Small intestine (tissue), 7 donors: ENCODE data around the gene SLC3A2. TPM values are rescaled to one million over a fixed set of nuclear protein-coding genes. Genes with fewer than 3 reads are reported as not detected.
"Not testable (repeated sequence)": the region's sequence is repeated elsewhere in the genome, so short reads cannot be mapped to it uniquely, and the experiment has no call there.

ENCODE experiments used
- DNase-seq, 2 donors: peaks; one replicate each; pipeline versions ENCODE4 v3.0.0 to v3.0.0-alpha.2; 2013
- FAIRE-seq: peaks from 2 replicates; lab custom pipeline; 2012; peaks lifted over from hg19 to GRCh38; lab: Jason Lieb, UNC
- H3K27ac ChIP-seq, 3 donors: one replicate each; pipeline ENCODE4 v1.5.1; 2013; ENCODE audit warnings: low read length in 2 of 3, mild to moderate bottlenecking in 2 of 3, control low read depth in 1 of 3, inconsistent platforms in 1 of 3, low read depth in 1 of 3, moderate library complexity in 1 of 3
- H3K27me3 ChIP-seq, 3 donors: one replicate each; pipeline ENCODE4 v1.6.1; 2013; ENCODE audit warnings: low read length in 3 of 3, inconsistent platforms in 1 of 3; ENCODE audit not compliant: control insufficient read depth in 3 of 3, insufficient read depth in 3 of 3
- H3K36me3 ChIP-seq, 3 donors: one replicate each; pipeline ENCODE4 v1.6.1; 2013; ENCODE audit warnings: low read length in 3 of 3, inconsistent platforms in 1 of 3, low read depth in 1 of 3, mild to moderate bottlenecking in 1 of 3, moderate library complexity in 1 of 3; ENCODE audit not compliant: control insufficient read depth in 3 of 3, insufficient read depth in 2 of 3
- H3K4me1 ChIP-seq, 3 donors: one replicate each; pipeline ENCODE4 v1.6.1; 2013; ENCODE audit warnings: low read length in 2 of 3, inconsistent platforms in 1 of 3, low read depth in 1 of 3, mild to moderate bottlenecking in 1 of 3, moderate library complexity in 1 of 3; ENCODE audit not compliant: control insufficient read depth in 3 of 3, insufficient read depth in 2 of 3
- H3K4me3 ChIP-seq, 3 donors: one replicate each; pipeline ENCODE4 v1.5.1; 2013; ENCODE audit warnings: low read length in 3 of 3, control low read depth in 1 of 3, inconsistent platforms in 1 of 3, low read depth in 1 of 3, mild to moderate bottlenecking in 1 of 3, moderate library complexity in 1 of 3
- H3K9me3 ChIP-seq, 2 donors: one replicate each; pipeline ENCODE4 v1.6.1; 2013; ENCODE audit warnings: low read depth in 1 of 2, low read length in 1 of 2; ENCODE audit not compliant: control insufficient read depth in 2 of 2, insufficient read depth in 1 of 2
- WGBS, 3 donors: extraction: QIAGEN DNeasy Blood & Tissue Kit; methylation state at CpG; one replicate each; pipeline ENCODE4 v1.1.7; 2013; 5-methylcytosine and 5-hydroxymethylcytosine counted together
- polyA plus RNA-seq, 4 donors: library from polyadenylated mRNA; stranded (reverse) in 3 of 4; unstranded in 1 of 4; fragments of 200-250 nt in 3 of 4; fragments of 120-200 nt in 1 of 4; gene quantifications; one replicate each; pipeline versions ENCODE4 v1.2.1 to v1.2.3, GENCODE V29; 2013
- donor health status: healthy with polysubstance abuse.
- donor health status: control.
- donor health status: control.
- donor health status: Bipolar disorder and iron deficiency.
- donor health status: healthy.

SLC3A2 gene
- polyA plus RNA-seq, 4 donors, result 124 to 200 (median 175) TPM

- no peaks in the 10 kb centered on the region for H3K9me3 ChIP-seq
- peaks cover 0 to 12% (median 4%) of the 10 kb centered on the region in 3 donors for H3K4me1 ChIP-seq
- H3K27ac ChIP-seq, result peak within 1 kb of the TSS; percentile 96 to 99 (median 96)
- peaks cover 0 to 28% (median 8%) of the 10 kb centered on the region in 3 donors for H3K36me3 ChIP-seq
- peak; percentile 95 to 98 for DNase-seq
- WGBS, 3 donors, result 0% methylated on average over 62 of the region's 62 CpGs
- no peaks in the 10 kb centered on the region for H3K27me3 ChIP-seq
- FAIRE-seq, result no peak
- peak within 1 kb of the TSS; percentile 77 to 91 (median 81) for H3K4me3 ChIP-seq
Measured at GRCh38 chr11:62839050-62839945, 41.4 kb upstream of the SLC3A2 start, which contains the start of gene WDR74. TSS of gene WDR74 (minus strand) at chr11:62839590. CDS start at chr11:62839570, 20 bp downstream.

- Histone ChIP-seq H3K4me3 (peak overlapping the region; percentile 11 to 91 (median 81)), H3K36me3 (peaks cover 0 to 14% (median 0%) of the 10 kb centered on the region in 3 donors), H3K4me1 (peaks cover 0 to 12% (median 4%) of the 10 kb centered on the region in 3 donors), H3K27ac (peak overlapping the region; percentile 96 to 99 (median 96))
- not testable (repeated sequence) for H3K27me3 ChIP-seq, FAIRE-seq, H3K9me3 ChIP-seq
- peak in 1 of 2 donors; percentile 44 for DNase-seq
- WGBS, 3 donors, result 1% methylated on average over 41 of the region's 41 CpGs
Measured at GRCh38 chr11:62840721-62841360, 39.9 kb upstream of the SLC3A2 start.

DNA sequence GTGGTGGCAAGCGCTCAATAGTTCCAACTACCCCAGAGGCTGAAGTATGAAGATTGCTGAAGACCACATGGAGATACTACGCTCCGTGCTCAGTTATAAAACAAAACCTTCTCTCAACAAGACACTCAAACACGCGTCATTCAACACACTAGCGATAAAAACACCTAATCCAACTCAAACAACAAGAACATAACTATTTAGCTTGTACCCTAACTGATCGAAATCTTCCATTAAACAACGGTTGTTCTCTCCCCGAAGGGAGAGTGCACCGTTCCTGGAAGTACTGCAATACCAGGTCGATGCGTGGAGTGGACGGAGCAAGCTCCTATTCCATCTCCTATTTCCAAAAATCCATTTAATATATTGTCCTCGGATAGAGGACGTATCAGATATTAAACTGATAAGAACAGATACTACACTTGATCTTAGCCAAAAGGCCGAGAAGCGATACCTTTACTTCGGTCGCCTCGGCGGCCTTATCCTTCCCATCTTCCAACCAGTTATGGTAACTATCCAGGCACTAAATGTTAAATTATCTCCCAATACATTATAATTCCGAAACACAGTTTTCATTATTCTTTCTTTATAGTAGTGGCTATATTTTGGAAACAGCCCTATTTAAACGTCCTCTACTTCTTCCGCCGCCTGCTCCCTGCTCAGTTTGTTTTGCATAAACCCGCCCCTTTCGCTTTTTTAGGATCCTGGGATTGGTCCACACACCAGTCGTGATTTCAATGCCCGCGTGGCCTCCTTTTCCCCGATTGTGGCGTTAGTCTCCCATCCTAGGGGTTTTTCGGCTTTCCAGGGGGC, 39.1 kb upstream of the SLC3A2 start:
- peak overlapping the region in 2 of 3 donors; percentile 49 to 66 for H3K4me3 ChIP-seq
- no peaks in the 10 kb centered on the region for H3K9me3 ChIP-seq
- 0 to 1% (median 0%) methylated on average over 33 of the region's 33 CpGs for WGBS, 3 donors
- peak; percentile 95 to 98 for DNase-seq
- FAIRE-seq, result peak; percentile 98
- peak overlapping the region; percentile 96 to 99 (median 96) for H3K27ac ChIP-seq
- H3K4me1 ChIP-seq, result peaks cover 0 to 12% (median 4%) of the 10 kb centered on the region in 3 donors
- H3K27me3 ChIP-seq, result no peaks in the 10 kb centered on the region
- peaks cover 0 to 10% (median 0%) of the 10 kb centered on the region in 3 donors for H3K36me3 ChIP-seq

- FAIRE-seq, result no peak
- H3K4me3 ChIP-seq, result peak overlapping the region in 2 of 3 donors; percentile 49 to 66
- no peaks in the 10 kb centered on the region for H3K27me3 ChIP-seq
- no peak for DNase-seq
- peaks cover 0 to 12% (median 4%) of the 10 kb centered on the region in 3 donors for H3K4me1 ChIP-seq
- peaks cover 0 to 8% (median 0%) of the 10 kb centered on the region in 3 donors for H3K36me3 ChIP-seq
- 8 to 13% (median 10%) methylated on average over 30 of the region's 30 CpGs for WGBS, 3 donors
- no peaks in the 10 kb centered on the region for H3K9me3 ChIP-seq
- peak overlapping the region; percentile 92 to 93 (median 92) for H3K27ac ChIP-seq
Measured at GRCh38 chr11:62842171-62842741, 38.4 kb upstream of the SLC3A2 start.

- Histone ChIP-seq H3K4me1 (peaks cover 0 to 12% (median 4%) of the 10 kb centered on the region in 3 donors), H3K27ac (peak overlapping the region; percentile 92 to 93 (median 92))
- peak in 1 of 2 donors; percentile 25 for DNase-seq
- 58 to 71% (median 68%) methylated on average over 9 of the region's 9 CpGs for WGBS, 3 donors
- FAIRE-seq, H3K36me3 ChIP-seq, H3K27me3 ChIP-seq, H3K4me3 ChIP-seq, H3K9me3 ChIP-seq: not testable (repeated sequence)
Measured at GRCh38 chr11:62842891-62843290, 37.8 kb upstream of the SLC3A2 start.

DNA sequence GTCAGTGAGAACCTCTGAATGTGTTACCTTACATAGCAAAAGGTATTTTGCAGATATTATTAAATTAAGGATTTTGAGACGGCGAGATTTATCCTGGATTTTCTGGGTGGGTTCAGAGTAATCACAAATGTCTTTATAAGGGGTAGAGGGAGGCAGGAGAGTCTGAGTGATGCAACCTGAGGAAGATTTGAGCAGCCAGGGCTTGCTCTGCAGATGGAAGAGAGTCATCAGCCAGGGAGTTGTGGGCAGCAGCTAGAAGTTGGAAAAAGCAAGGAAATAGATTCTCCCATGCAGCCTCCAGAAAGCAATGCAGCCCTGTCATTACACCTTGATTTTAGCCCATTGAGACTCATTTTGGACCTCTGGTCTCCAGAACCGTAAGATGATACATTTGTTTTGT, 37.2 kb upstream of the SLC3A2 start:
- Histone ChIP-seq H3K4me3 (no peak overlapping the region), H3K36me3 (no peaks in the 10 kb centered on the region), H3K27ac (no peak overlapping the region), H3K4me1 (peaks cover 0 to 10% (median 4%) of the 10 kb centered on the region in 3 donors), H3K27me3 (no peaks in the 10 kb centered on the region), H3K9me3 (no peaks in the 10 kb centered on the region)
- FAIRE-seq (no peak), DNase-seq (no peak)
- WGBS, 3 donors, result 92 to 97% (median 96%) methylated on average over 3 of the region's 3 CpGs

GRCh38 chr11:62844154-62844553, 36.5 kb upstream of the SLC3A2 start:
- H3K27me3 ChIP-seq, result no peaks in the 10 kb centered on the region
- 97 to 99% (median 98%) methylated on average over 3 of the region's 3 CpGs for WGBS, 3 donors
- H3K4me3 ChIP-seq, result no peak overlapping the region
- FAIRE-seq, result no peak
- H3K4me1 ChIP-seq, result peaks cover 0 to 10% (median 4%) of the 10 kb centered on the region in 3 donors
- H3K36me3 ChIP-seq, result no peaks in the 10 kb centered on the region
- no peak overlapping the region for H3K27ac ChIP-seq
- DNase-seq, result no peak
- no peaks in the 10 kb centered on the region for H3K9me3 ChIP-seq
